Mucosa of rectum (tissue), 2 donors: ENCODE data around the gene ITIH5.

Experiments
- H3K27ac ChIP-seq, 2 donors: one replicate each; pipeline ENCODE4 v1.7.0; 2013; ENCODE audit warnings: inconsistent platforms in 2 of 2, low read depth in 2 of 2, low read length in 2 of 2
- H3K27me3 ChIP-seq, 2 donors: one replicate each; pipeline ENCODE4 v1.7.0; 2013; ENCODE audit warnings: low read length in 2 of 2; ENCODE audit not compliant: control insufficient read depth in 2 of 2, insufficient read depth in 2 of 2
- H3K36me3 ChIP-seq, 2 donors: one replicate each; pipeline ENCODE4 v1.7.0; 2013; ENCODE audit warnings: low read length in 2 of 2; ENCODE audit not compliant: control insufficient read depth in 2 of 2, insufficient read depth in 2 of 2
- H3K4me1 ChIP-seq, 2 donors: one replicate each; pipeline ENCODE4 v1.7.0; 2013; ENCODE audit warnings: low read length in 2 of 2, mild to moderate bottlenecking in 1 of 2; ENCODE audit not compliant: control insufficient read depth in 2 of 2, insufficient read depth in 2 of 2
- H3K4me3 ChIP-seq, 2 donors: one replicate each; pipeline ENCODE4 v1.7.0; 2013; ENCODE audit warnings: low read length in 2 of 2
- H3K9ac ChIP-seq, 2 donors: one replicate each; pipeline ENCODE4 v1.7.0; 2013; ENCODE audit warnings: low read length in 2 of 2, low read depth in 1 of 2, mild to moderate bottlenecking in 1 of 2
- H3K9me3 ChIP-seq, 2 donors: one replicate each; pipeline ENCODE4 v1.7.0; 2013; ENCODE audit warnings: low read length in 2 of 2; ENCODE audit not compliant: control insufficient read depth in 2 of 2
- donor health status: healthy.
- donor health status: Normal muscosa, but diverticular disease.

Gene ITIH5

GRCh38 chr10:7572391-7572790 is 94.4 kb downstream of the ITIH5 start:
- Histone ChIP-seq H3K4me1 (peaks cover 0 to 2% of the 10 kb centered on the region in 2 donors), H3K27ac (no peak overlapping the region), H3K27me3 (no peaks in the 10 kb centered on the region), H3K36me3 (no peaks in the 10 kb centered on the region), H3K9me3 (no peaks in the 10 kb centered on the region), H3K9ac (no peak overlapping the region), H3K4me3 (no peak overlapping the region)

DNA sequence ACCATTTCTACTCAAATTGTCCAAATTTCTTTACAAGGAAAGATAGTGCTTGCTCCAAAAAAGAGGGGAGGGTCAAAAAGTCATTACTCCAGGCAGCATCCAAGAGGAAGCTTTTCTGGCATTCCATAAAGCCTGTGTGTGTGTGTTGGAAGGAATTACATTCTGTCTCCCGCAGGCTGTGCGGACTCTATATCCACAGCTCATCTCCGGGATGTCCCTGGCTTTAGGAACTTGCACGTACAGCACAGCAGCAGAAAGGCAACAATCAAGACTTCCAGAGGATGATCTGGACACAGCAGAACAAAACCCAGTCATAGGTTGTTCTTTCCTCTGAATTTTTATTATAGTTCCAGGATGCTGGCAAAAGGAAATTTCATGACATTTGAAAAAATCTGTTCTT is 94.8 kb downstream of the ITIH5 start:
- Histone ChIP-seq H3K27me3 (no peaks in the 10 kb centered on the region), H3K9ac (no peak overlapping the region), H3K4me1 (peaks cover 0 to 2% of the 10 kb centered on the region in 2 donors), H3K36me3 (no peaks in the 10 kb centered on the region), H3K9me3 (no peaks in the 10 kb centered on the region), H3K27ac (no peak overlapping the region), H3K4me3 (no peak overlapping the region)

DNA sequence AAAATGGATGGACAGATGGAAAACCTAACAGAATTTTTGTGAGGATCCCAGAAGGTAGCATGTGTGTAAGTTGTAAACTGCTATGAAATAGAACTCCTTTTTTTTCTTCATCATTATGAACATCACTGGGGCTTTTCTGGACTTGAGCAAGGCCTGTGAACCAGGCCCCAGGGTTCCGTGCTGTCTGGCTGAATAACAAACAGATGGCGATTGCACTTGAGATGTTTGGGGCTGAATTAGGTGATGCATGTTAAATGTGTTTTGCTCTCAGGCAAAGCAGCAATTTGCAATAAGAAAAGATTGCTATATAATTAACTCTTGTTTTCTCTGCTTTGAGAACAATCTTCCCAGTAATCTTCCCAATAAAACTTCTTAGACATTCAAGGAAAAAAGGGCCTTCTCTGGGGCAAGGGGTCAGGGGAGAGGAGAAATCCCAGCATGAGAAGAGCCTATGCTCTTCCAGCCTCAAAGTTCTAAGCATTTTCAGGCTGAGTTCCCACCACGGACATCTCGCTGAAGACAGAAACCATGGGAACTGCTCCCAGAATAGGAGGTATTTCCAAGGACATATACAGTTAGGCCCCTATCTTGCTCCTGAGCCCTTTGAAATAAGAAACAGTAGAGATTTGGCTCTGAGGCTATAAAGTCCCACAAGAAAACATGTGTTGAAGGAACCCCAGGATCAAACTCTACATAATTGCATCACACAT is 98.7 kb downstream of the ITIH5 start:
- Histone ChIP-seq H3K4me1 (peaks cover 0 to 5% of the 10 kb centered on the region in 2 donors), H3K27ac (no peak overlapping the region), H3K4me3 (no peak overlapping the region), H3K9me3 (no peaks in the 10 kb centered on the region), H3K27me3 (no peaks in the 10 kb centered on the region), H3K9ac (no peak overlapping the region), H3K36me3 (no peaks in the 10 kb centered on the region)

DNA sequence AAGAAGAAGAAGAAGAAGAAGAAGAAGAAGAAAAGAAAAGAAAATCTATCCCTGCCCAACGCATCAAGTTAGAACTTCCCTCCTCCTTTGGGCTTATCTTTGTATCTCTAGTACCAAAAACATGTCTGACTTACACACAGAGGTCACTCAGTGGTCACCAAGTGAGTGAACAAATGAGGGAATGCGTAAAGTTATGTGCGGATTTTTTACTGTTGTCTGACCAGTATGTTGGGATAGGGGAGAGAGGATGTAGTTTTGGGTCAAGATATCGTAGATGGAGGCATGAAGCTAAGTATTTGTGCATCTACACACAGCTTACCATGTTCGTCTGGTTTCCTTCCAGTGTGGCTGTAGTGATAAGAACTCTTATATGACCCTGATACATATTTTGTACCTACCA is 99.9 kb downstream of the ITIH5 start:
- Histone ChIP-seq H3K27ac (no peak overlapping the region), H3K4me1 (peaks cover 0 to 9% of the 10 kb centered on the region in 2 donors), H3K36me3 (no peaks in the 10 kb centered on the region), H3K9me3 (no peaks in the 10 kb centered on the region), H3K27me3 (no peaks in the 10 kb centered on the region), H3K9ac (no peak overlapping the region), H3K4me3 (no peak overlapping the region)

DNA sequence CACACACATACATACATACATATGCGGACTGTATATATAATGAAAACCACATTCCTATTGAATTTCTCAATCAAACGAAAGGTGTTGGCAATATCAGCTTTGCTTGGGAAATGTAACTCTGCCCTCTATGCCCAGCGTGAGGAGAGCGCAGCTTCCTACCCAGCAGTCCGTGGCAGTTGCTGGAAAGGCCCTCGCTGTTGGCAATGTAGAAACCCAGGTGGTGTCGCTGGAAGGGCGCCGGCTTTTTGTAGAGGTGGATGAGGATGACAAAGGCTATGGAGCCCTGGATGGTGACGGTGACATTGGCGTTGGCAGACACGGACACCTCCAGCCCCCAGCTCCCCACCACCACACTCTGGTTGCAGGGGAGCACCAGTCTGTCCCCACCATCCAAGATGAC is 100.9 kb downstream of the ITIH5 start:
- no peaks in the 10 kb centered on the region for H3K27me3 ChIP-seq
- peaks cover 2 to 11% of the 10 kb centered on the region in 2 donors for H3K4me1 ChIP-seq
- H3K36me3 ChIP-seq: no peaks in the 10 kb centered on the region
- no peaks in the 10 kb centered on the region for H3K9me3 ChIP-seq
- no peak overlapping the region for H3K9ac ChIP-seq
- no peak overlapping the region for H3K4me3 ChIP-seq
- no peak overlapping the region for H3K27ac ChIP-seq

DNA sequence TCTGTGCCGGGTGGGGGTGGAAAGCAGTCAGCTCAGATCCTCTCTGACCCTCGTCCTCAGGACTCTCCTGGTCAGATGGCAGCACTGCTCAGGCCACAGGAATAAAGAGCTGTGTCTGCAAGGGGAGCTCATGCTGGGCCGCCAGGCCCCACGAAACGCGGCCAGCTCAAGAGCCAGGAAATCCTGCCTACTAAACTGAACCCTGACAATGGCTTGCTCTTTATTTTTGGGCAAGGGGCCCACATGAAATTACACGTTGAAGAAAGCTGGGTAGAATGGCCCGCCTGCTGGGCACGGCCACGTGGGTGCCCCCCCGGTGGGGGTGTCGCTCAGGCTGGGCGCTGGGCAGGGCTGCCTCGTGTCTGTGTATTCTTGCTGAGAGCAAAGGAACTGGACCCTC is 103.0 kb downstream of the ITIH5 start:
- no peaks in the 10 kb centered on the region for H3K27me3 ChIP-seq
- no peaks in the 10 kb centered on the region for H3K9me3 ChIP-seq
- peaks cover 2 to 11% of the 10 kb centered on the region in 2 donors for H3K4me1 ChIP-seq
- H3K36me3 ChIP-seq: no peaks in the 10 kb centered on the region
- no peak overlapping the region for H3K4me3 ChIP-seq
- H3K9ac ChIP-seq: no peak overlapping the region
- peak overlapping the region in 1 of 2 donors; percentile 17 for H3K27ac ChIP-seq

DNA sequence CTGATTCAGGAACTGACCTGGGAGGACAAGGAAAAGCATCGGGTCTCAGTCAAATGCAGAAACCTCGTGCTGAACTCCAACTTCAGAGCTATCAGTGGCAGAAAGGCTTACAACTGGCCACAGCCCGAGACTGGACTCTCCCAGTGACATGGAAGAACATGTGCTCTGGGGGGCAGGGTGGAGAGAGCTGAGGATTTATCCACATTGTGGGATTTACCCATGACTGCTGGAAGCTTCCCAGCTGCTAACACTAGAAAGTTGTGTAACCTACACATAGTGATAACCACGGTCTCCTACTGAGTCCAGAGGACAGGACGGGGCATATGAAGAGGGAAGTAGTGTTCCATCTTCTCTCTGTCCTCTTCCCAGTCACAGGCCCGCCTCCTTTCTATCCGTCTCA is 103.4 kb downstream of the ITIH5 start:
- H3K27me3 ChIP-seq: no peaks in the 10 kb centered on the region
- no peaks in the 10 kb centered on the region for H3K9me3 ChIP-seq
- H3K9ac ChIP-seq: no peak overlapping the region
- peak overlapping the region in 1 of 2 donors; percentile 17 for H3K27ac ChIP-seq
- H3K4me3 ChIP-seq: no peak overlapping the region
- no peaks in the 10 kb centered on the region for H3K36me3 ChIP-seq
- H3K4me1 ChIP-seq: peaks cover 2 to 10% of the 10 kb centered on the region in 2 donors

GRCh38 chr10:7561985-7562384 is 104.8 kb downstream of the ITIH5 start:
- no peaks in the 10 kb centered on the region for H3K27me3 ChIP-seq
- no peaks in the 10 kb centered on the region for H3K9me3 ChIP-seq
- no peaks in the 10 kb centered on the region for H3K36me3 ChIP-seq
- no peak overlapping the region for H3K27ac ChIP-seq
- peaks cover 2 to 10% of the 10 kb centered on the region in 2 donors for H3K4me1 ChIP-seq
- no peak overlapping the region for H3K4me3 ChIP-seq
- no peak overlapping the region for H3K9ac ChIP-seq

- Histone ChIP-seq H3K9ac (no peak overlapping the region), H3K4me3 (no peak overlapping the region)
These were observed 105.4 kb downstream of the ITIH5 start for GRCh38 chr10:7561216-7561893.

DNA sequence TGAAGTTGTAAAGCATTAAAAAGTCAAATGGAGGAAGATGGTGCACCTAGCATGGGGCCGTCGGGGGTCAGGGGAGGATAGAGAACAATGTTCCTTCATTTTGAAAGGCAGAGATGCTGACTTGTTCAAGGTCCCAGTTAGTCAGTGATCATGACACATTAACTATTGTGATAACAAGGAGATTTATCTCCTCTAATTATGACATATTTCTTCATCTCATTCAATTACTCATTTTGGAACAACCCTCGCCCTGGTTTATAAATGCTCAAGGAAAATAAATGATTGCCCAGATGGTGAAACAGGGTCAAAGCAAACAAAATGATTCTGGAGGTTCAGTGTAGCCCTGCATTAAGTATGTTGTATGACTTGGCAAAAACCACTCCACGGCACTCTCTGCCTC is 106.2 kb downstream of the ITIH5 start:
- no peaks in the 10 kb centered on the region for H3K9me3 ChIP-seq
- no peak overlapping the region for H3K27ac ChIP-seq
- no peak overlapping the region for H3K4me3 ChIP-seq
- no peak overlapping the region for H3K9ac ChIP-seq
- H3K36me3 ChIP-seq: no peaks in the 10 kb centered on the region
- H3K27me3 ChIP-seq: no peaks in the 10 kb centered on the region
- H3K4me1 ChIP-seq: peaks cover 2 to 10% of the 10 kb centered on the region in 2 donors

More at GRCh38 chr10:7561216-7561893, 105.4 kb downstream of the ITIH5 start:
- H3K27ac ChIP-seq: peak overlapping the region in 1 of 2 donors; percentile 34
- no peaks in the 10 kb centered on the region for H3K27me3 ChIP-seq
- H3K36me3 ChIP-seq: no peaks in the 10 kb centered on the region
- no peaks in the 10 kb centered on the region for H3K9me3 ChIP-seq
- peaks cover 2 to 10% of the 10 kb centered on the region in 2 donors for H3K4me1 ChIP-seq
